Fibroblast of lung (primary cell): ENCODE data around the gene TAOK1.

Source experiments
- EZH2 ChIP-seq: IDR thresholded peaks from 2 replicates; pipeline ENCODE4 v1.5.1; 2012; ENCODE audit warnings: low read length, control low read depth, mild to moderate bottlenecking; ENCODE audit errors: missing control alignments
- TF ChIP-seq, protein P1 (sequence below), 2 donors: IDR thresholded peaks in 1 of 2; conservative IDR thresholded peaks in 1 of 2; 1 replicate in 1 of 2; 2 replicates in 1 of 2; pipeline ENCODE4 v1.5.1; 2011 to 2012; ENCODE audit warnings: low read length in 2 of 2, control low read depth in 1 of 2, inconsistent platforms in 1 of 2, low read depth in 1 of 2, mild to moderate bottlenecking in 1 of 2

DNA sequence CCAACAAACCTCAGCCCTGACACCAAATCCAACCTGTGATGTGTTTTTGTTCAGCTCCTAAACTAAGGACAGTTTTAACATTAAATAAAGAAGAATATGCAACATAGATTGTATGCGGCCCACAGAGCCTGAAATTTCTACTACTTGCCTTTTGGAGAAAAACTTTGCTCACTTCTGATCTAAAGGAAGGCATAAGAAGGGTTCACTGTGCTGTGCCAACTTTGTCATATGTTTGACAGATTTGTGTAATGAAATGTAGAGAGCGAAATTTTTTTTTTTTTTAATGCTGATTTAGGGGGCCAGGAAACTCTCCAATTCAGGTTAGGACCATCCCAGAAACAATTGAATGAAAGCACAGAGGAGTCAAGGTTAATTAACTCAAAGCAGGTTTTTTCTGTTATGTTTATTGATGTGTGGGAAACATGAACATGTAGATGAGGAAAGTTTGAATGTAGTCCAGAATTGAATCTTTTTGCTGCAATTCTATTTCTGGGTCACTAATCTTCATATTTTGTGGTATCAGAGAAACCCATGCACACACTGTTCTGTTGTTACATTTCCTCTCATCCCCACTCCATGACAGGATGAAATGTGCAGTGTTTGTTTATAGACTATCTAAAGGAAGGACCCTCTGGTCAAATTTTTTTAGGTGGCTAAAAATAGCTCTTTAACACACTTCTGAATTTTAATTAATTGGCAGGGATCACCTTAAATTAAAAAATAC is 71.5 kb downstream of the TAOK1 start:
- TF ChIP-seq, protein P1, sequence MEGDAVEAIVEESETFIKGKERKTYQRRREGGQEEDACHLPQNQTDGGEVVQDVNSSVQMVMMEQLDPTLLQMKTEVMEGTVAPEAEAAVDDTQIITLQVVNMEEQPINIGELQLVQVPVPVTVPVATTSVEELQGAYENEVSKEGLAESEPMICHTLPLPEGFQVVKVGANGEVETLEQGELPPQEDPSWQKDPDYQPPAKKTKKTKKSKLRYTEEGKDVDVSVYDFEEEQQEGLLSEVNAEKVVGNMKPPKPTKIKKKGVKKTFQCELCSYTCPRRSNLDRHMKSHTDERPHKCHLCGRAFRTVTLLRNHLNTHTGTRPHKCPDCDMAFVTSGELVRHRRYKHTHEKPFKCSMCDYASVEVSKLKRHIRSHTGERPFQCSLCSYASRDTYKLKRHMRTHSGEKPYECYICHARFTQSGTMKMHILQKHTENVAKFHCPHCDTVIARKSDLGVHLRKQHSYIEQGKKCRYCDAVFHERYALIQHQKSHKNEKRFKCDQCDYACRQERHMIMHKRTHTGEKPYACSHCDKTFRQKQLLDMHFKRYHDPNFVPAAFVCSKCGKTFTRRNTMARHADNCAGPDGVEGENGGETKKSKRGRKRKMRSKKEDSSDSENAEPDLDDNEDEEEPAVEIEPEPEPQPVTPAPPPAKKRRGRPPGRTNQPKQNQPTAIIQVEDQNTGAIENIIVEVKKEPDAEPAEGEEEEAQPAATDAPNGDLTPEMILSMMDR (conservative IDR thresholded peaks at IDR 0.05 in 1 of 2, IDR thresholded peaks at IDR 0.05 in 1 of 2; ENCODE audit: low read depth in 1 of 2, low read length in 2 of 2): no peak
- no peak for TF ChIP-seq EZH2
